ENCODE measurements around the gene SELENOO. TPM values are rescaled to one million over a fixed set of nuclear protein-coding genes. Genes with fewer than 3 reads are reported as not detected.

SELENOO gene
- total and polyA plus RNA-seq, 3 experiments from 2014 or later = 6.1 to 25.9 (median 22.3) TPM

- H3K4me1 ChIP-seq (ENCODE audit: insufficient read depth, low read length) = peaks cover 54% of the 10 kb centered on the region
- peaks cover 0 to 36% (median 5%) of the 10 kb centered on the region in 3 donors for H3K36me3 Mint-ChIP-seq
- peak within 1 kb of the TSS; percentile 99 for H3K27ac ChIP-seq (ENCODE audit: low read depth, low read length)
- H3K4me3 ChIP-seq (ENCODE audit: low read length) = peak within 1 kb of the TSS; percentile 77
- H3K27ac Mint-ChIP-seq = peak within 1 kb of the TSS; percentile 94 to 100 (median 98)
- H3K27me3 ChIP-seq (ENCODE audit: insufficient read depth, low read length, poor library complexity, severe bottlenecking) = no peaks in the 10 kb centered on the region
- H3K9me3 ChIP-seq (ENCODE audit: low read length) = no peaks in the 10 kb centered on the region
- DNase-seq = peak; percentile 89 to 92 (median 90)
- POLR2A ChIA-PET = interaction anchor here (0.7 to 1.3 kb wide), 6 partner anchors 25 to 281 kb away, joined by 3 to 10 read pairs (median 5); partner anchors contain the start of genes LMF2, MAPK11, NCAPH2 and SCO2
- H3K4me3 Mint-ChIP-seq = peak within 1 kb of the TSS; percentile 84 to 100 (median 98)
- H3K27me3 Mint-ChIP-seq = peaks cover 0 to 1% of the 10 kb centered on the region in 2 donors
- CTCF ChIA-PET = interaction anchor here (0.8 to 4.7 kb wide), 14 partner anchors 7 to 376 kb away, joined by 3 to 28 read pairs (median 4); partner anchors contain the start of genes HDAC10, SCO2 and SYCE3
- peaks cover 20% of the 10 kb centered on the region for H3K36me3 ChIP-seq (ENCODE audit: insufficient read depth, low read length)
- H3K4me1 Mint-ChIP-seq = peaks cover 34 to 66% (median 41%) of the 10 kb centered on the region in 3 donors
- H3K9me3 Mint-ChIP-seq = no peaks in the 10 kb centered on the region
Measured at GRCh38 chr22:50244420-50245213, 43.8 kb downstream of the SELENOO start, which contains the start of gene TUBGCP6. Gene TUBGCP6, minus strand, starts transcription at chr22:50245023. Its CDS starts 564 bp downstream, at chr22:50244459.

GRCh38 chr22:50245214-50246072 is 44.6 kb downstream of the SELENOO start:
- ChIA-PET POLR2A (interaction anchor here (0.6 to 1.1 kb wide), 3 partner anchors 55 to 303 kb away, joined by 3 to 4 read pairs (median 3); no protein-coding TSS in a partner anchor), CTCF (interaction anchor here (0.8 to 1.0 kb wide), 2 partner anchors 252 to 375 kb away, joined by 3 to 4 read pairs; no protein-coding TSS in a partner anchor)
- Histone ChIP-seq H3K27ac (ENCODE audit: low read depth, low read length) (peak overlapping the region; percentile 99), H3K4me1 (ENCODE audit: insufficient read depth, low read length) (peaks cover 62% of the 10 kb centered on the region), H3K9me3 (ENCODE audit: low read length) (no peaks in the 10 kb centered on the region), H3K4me3 (ENCODE audit: low read length) (peak overlapping the region; percentile 77), H3K27me3 (ENCODE audit: insufficient read depth, low read length, poor library complexity, severe bottlenecking) (no peaks in the 10 kb centered on the region), H3K36me3 (ENCODE audit: insufficient read depth, low read length) (peaks cover 13% of the 10 kb centered on the region)
- Mint-ChIP-seq H3K36me3 (peaks cover 0 to 28% (median 5%) of the 10 kb centered on the region in 3 donors), H3K4me3 (peak overlapping the region; percentile 84 to 100 (median 98)), H3K9me3 (no peaks in the 10 kb centered on the region), H3K27me3 (peaks cover 0 to 1% of the 10 kb centered on the region in 2 donors), H3K4me1 (peaks cover 39 to 66% (median 45%) of the 10 kb centered on the region in 3 donors), H3K27ac (peak overlapping the region; percentile 94 to 100 (median 98))
- DNase-seq = no peak

- Histone ChIP-seq H3K27me3 (ENCODE audit: insufficient read depth, low read length, poor library complexity, severe bottlenecking) (no peaks in the 10 kb centered on the region), H3K4me1 (ENCODE audit: insufficient read depth, low read length) (peaks cover 59% of the 10 kb centered on the region), H3K4me3 (ENCODE audit: low read length) (no peak overlapping the region), H3K36me3 (ENCODE audit: insufficient read depth, low read length) (peaks cover 13% of the 10 kb centered on the region), H3K27ac (ENCODE audit: low read depth, low read length) (peak overlapping the region; percentile 24), H3K9me3 (ENCODE audit: low read length) (no peaks in the 10 kb centered on the region)
- peak overlapping the region in 6 of 8 donors; percentile 34 to 97 (median 76) for H3K27ac Mint-ChIP-seq
- H3K36me3 Mint-ChIP-seq = peaks cover 0 to 27% (median 5%) of the 10 kb centered on the region in 3 donors
- peak overlapping the region; percentile 29 to 88 (median 55) for H3K4me3 Mint-ChIP-seq
- DNase-seq = no peak
- H3K9me3 Mint-ChIP-seq = no peaks in the 10 kb centered on the region
- CTCF ChIA-PET = interaction anchor here (0.8 to 1.0 kb wide), 2 partner anchors 251 to 374 kb away, joined by 3 to 4 read pairs; no protein-coding TSS in a partner anchor
- peaks cover 0 to 1% of the 10 kb centered on the region in 2 donors for H3K27me3 Mint-ChIP-seq
- peaks cover 34 to 64% (median 37%) of the 10 kb centered on the region in 3 donors for H3K4me1 Mint-ChIP-seq
- POLR2A ChIA-PET = interaction anchor here (0.9 to 1.1 kb wide), 2 partner anchors 56 to 280 kb away, joined by 3 to 4 read pairs; no protein-coding TSS in a partner anchor
Measured at GRCh38 chr22:50246242-50247175, 45.7 kb downstream of the SELENOO start.

GRCh38 chr22:50247748-50248147 is 46.9 kb downstream of the SELENOO start:
- ChIA-PET CTCF (no interaction called here), POLR2A (interaction anchor here (0.6 kb wide), 1 partner anchor 105 kb away, joined by 3 read pairs; no protein-coding TSS in a partner anchor)
- Histone ChIP-seq H3K9me3 (ENCODE audit: low read length) (no peaks in the 10 kb centered on the region), H3K4me3 (ENCODE audit: low read length) (no peak overlapping the region), H3K27me3 (ENCODE audit: insufficient read depth, low read length, poor library complexity, severe bottlenecking) (no peaks in the 10 kb centered on the region), H3K27ac (ENCODE audit: low read depth, low read length) (peak overlapping the region; percentile 31), H3K36me3 (ENCODE audit: insufficient read depth, low read length) (peaks cover 13% of the 10 kb centered on the region), H3K4me1 (ENCODE audit: insufficient read depth, low read length) (peaks cover 50% of the 10 kb centered on the region)
- Mint-ChIP-seq H3K4me1 (peaks cover 24 to 59% (median 25%) of the 10 kb centered on the region in 3 donors), H3K9me3 (no peaks in the 10 kb centered on the region), H3K4me3 (peak overlapping the region; percentile 19 to 88 (median 57)), H3K27ac (peak overlapping the region in 7 of 8 donors; percentile 52 to 97 (median 89)), H3K27me3 (peaks cover 0 to 1% of the 10 kb centered on the region in 2 donors), H3K36me3 (peaks cover 0 to 22% (median 5%) of the 10 kb centered on the region in 3 donors)
- peak in 3 of 5 donors; percentile 58 to 85 (median 66) for DNase-seq

GRCh38 chr22:50248196-50249081 is 47.6 kb downstream of the SELENOO start:
- peak overlapping the region in 6 of 7 donors; percentile 32 to 88 (median 62) for H3K4me3 Mint-ChIP-seq
- peak overlapping the region in 6 of 8 donors; percentile 79 to 97 (median 90) for H3K27ac Mint-ChIP-seq
- peak overlapping the region; percentile 31 for H3K27ac ChIP-seq (ENCODE audit: low read depth, low read length)
- peaks cover 43% of the 10 kb centered on the region for H3K4me1 ChIP-seq (ENCODE audit: insufficient read depth, low read length)
- peaks cover 21 to 56% (median 22%) of the 10 kb centered on the region in 3 donors for H3K4me1 Mint-ChIP-seq
- H3K27me3 ChIP-seq (ENCODE audit: insufficient read depth, low read length, poor library complexity, severe bottlenecking) = no peaks in the 10 kb centered on the region
- DNase-seq = no peak
- peaks cover 13% of the 10 kb centered on the region for H3K36me3 ChIP-seq (ENCODE audit: insufficient read depth, low read length)
- no peak overlapping the region for H3K4me3 ChIP-seq (ENCODE audit: low read length)
- POLR2A ChIA-PET = no interaction called here
- no peaks in the 10 kb centered on the region for H3K9me3 ChIP-seq (ENCODE audit: low read length)
- CTCF ChIA-PET = no interaction called here
- H3K27me3 Mint-ChIP-seq = peaks cover 0 to 1% of the 10 kb centered on the region in 2 donors
- no peaks in the 10 kb centered on the region for H3K9me3 Mint-ChIP-seq
- H3K36me3 Mint-ChIP-seq = peaks cover 0 to 22% (median 5%) of the 10 kb centered on the region in 3 donors

All from CD8-positive, alpha-beta memory T cell (primary cell).